Stimulated activated naive CD8-positive, alpha-beta T cell treated with anti-CD3 and anti-CD28 coated beads, Interleukin-15, Interleukin-2, amounts not matched to agents 100 ng/mL and 50 ng/mL, for 24 hours (primary cell): ENCODE data around the gene RGS19.

ENCODE experiments used
- H3K27ac Mint-ChIP-seq: one replicate; pipeline ENCODE4 v1.8.0; 2021; ENCODE audit warnings: mild to moderate bottlenecking, mixed read lengths
- H3K27me3 Mint-ChIP-seq: one replicate; pipeline ENCODE4 v1.8.0; 2021; ENCODE audit warnings: mixed read lengths
- H3K36me3 Mint-ChIP-seq: one replicate; pipeline ENCODE4 v1.8.0; 2021; ENCODE audit warnings: low read depth, mixed read lengths
- H3K4me1 Mint-ChIP-seq: one replicate; pipeline ENCODE4 v1.8.0; 2021; ENCODE audit warnings: low read depth, mixed read lengths
- H3K4me3 Mint-ChIP-seq: one replicate; pipeline ENCODE4 v1.8.0; 2021; ENCODE audit warnings: mild to moderate bottlenecking, mixed read lengths
- H3K9me3 Mint-ChIP-seq: one replicate; pipeline ENCODE4 v1.8.0; 2021; ENCODE audit warnings: mixed read lengths

Gene RGS19

GRCh38 chr20:64101731-64102621 is 22.7 kb upstream of the RGS19 start:
- peaks cover 20% of the 10 kb centered on the region for H3K27me3 Mint-ChIP-seq
- H3K9me3 Mint-ChIP-seq = peaks cover under 1% of the 10 kb centered on the region
- H3K36me3 Mint-ChIP-seq = peaks cover under 1% of the 10 kb centered on the region
- peaks cover 16% of the 10 kb centered on the region for H3K4me1 Mint-ChIP-seq
- no peak overlapping the region for H3K27ac Mint-ChIP-seq
- H3K4me3 Mint-ChIP-seq = peak overlapping the region; percentile 30

- Mint-ChIP-seq H3K4me1 (peaks cover 13% of the 10 kb centered on the region), H3K4me3 (peak overlapping the region; percentile 24), H3K36me3 (peaks cover 5% of the 10 kb centered on the region), H3K9me3 (peaks cover 5% of the 10 kb centered on the region), H3K27ac (no peak overlapping the region), H3K27me3 (peaks cover 20% of the 10 kb centered on the region)
Measured at GRCh38 chr20:64100946-64101688, 21.8 kb upstream of the RGS19 start.

- peaks cover 5% of the 10 kb centered on the region for H3K9me3 Mint-ChIP-seq
- no peak overlapping the region for H3K4me3 Mint-ChIP-seq
- H3K27ac Mint-ChIP-seq = no peak overlapping the region
- peaks cover 5% of the 10 kb centered on the region for H3K36me3 Mint-ChIP-seq
- peaks cover 20% of the 10 kb centered on the region for H3K27me3 Mint-ChIP-seq
- H3K4me1 Mint-ChIP-seq = peaks cover 12% of the 10 kb centered on the region
Measured at GRCh38 chr20:64100566-64100888, 21.2 kb upstream of the RGS19 start.

GRCh38 chr20:64099880-64100565 is 20.7 kb upstream of the RGS19 start:
- H3K27ac Mint-ChIP-seq = no peak overlapping the region

GRCh38 chr20:64099086-64099786 is 19.9 kb upstream of the RGS19 start:
- Mint-ChIP-seq H3K4me3 (no peak overlapping the region), H3K4me1 (peaks cover 12% of the 10 kb centered on the region), H3K9me3 (peaks cover 5% of the 10 kb centered on the region), H3K27me3 (peaks cover 20% of the 10 kb centered on the region), H3K27ac (no peak overlapping the region), H3K36me3 (peaks cover 5% of the 10 kb centered on the region)

More at GRCh38 chr20:64099880-64100565, 20.7 kb upstream of the RGS19 start:
- H3K4me1 Mint-ChIP-seq = peaks cover 12% of the 10 kb centered on the region
- peaks cover 20% of the 10 kb centered on the region for H3K27me3 Mint-ChIP-seq
- no peak overlapping the region for H3K4me3 Mint-ChIP-seq
- peaks cover 5% of the 10 kb centered on the region for H3K9me3 Mint-ChIP-seq
- peaks cover 5% of the 10 kb centered on the region for H3K36me3 Mint-ChIP-seq

- Mint-ChIP-seq H3K4me1 (peaks cover 12% of the 10 kb centered on the region), H3K36me3 (peaks cover 5% of the 10 kb centered on the region), H3K27ac (no peak overlapping the region), H3K27me3 (peaks cover 18% of the 10 kb centered on the region), H3K4me3 (no peak overlapping the region), H3K9me3 (peaks cover 5% of the 10 kb centered on the region)
Measured at GRCh38 chr20:64098471-64099013, 19.2 kb upstream of the RGS19 start.

- H3K36me3 Mint-ChIP-seq = peaks cover 5% of the 10 kb centered on the region
- no peak overlapping the region for H3K4me3 Mint-ChIP-seq
- H3K9me3 Mint-ChIP-seq = peaks cover 5% of the 10 kb centered on the region
- no peak overlapping the region for H3K27ac Mint-ChIP-seq
- peaks cover 12% of the 10 kb centered on the region for H3K4me1 Mint-ChIP-seq
- peaks cover 7% of the 10 kb centered on the region for H3K27me3 Mint-ChIP-seq
Measured at GRCh38 chr20:64096535-64096934, 17.2 kb upstream of the RGS19 start.

GRCh38 chr20:64095927-64096326 is 16.6 kb upstream of the RGS19 start:
- peaks cover 6% of the 10 kb centered on the region for H3K4me1 Mint-ChIP-seq
- peaks cover 5% of the 10 kb centered on the region for H3K9me3 Mint-ChIP-seq
- no peak overlapping the region for H3K4me3 Mint-ChIP-seq
- no peak overlapping the region for H3K27ac Mint-ChIP-seq
- peaks cover 1% of the 10 kb centered on the region for H3K27me3 Mint-ChIP-seq
- peaks cover 5% of the 10 kb centered on the region for H3K36me3 Mint-ChIP-seq

GRCh38 chr20:64095455-64095854 is 16.1 kb upstream of the RGS19 start:
- no peaks in the 10 kb centered on the region for H3K27me3 Mint-ChIP-seq
- no peak overlapping the region for H3K4me3 Mint-ChIP-seq
- peaks cover 4% of the 10 kb centered on the region for H3K4me1 Mint-ChIP-seq
- H3K9me3 Mint-ChIP-seq = peaks cover 5% of the 10 kb centered on the region
- H3K36me3 Mint-ChIP-seq = peaks cover 5% of the 10 kb centered on the region
- H3K27ac Mint-ChIP-seq = no peak overlapping the region

GRCh38 chr20:64093013-64093503 is 13.7 kb upstream of the RGS19 start:
- Mint-ChIP-seq H3K27me3 (no peaks in the 10 kb centered on the region), H3K4me3 (no peak overlapping the region), H3K36me3 (peaks cover 5% of the 10 kb centered on the region), H3K9me3 (peaks cover 5% of the 10 kb centered on the region), H3K27ac (no peak overlapping the region), H3K4me1 (no peaks in the 10 kb centered on the region)

- H3K36me3 Mint-ChIP-seq = peaks cover 5% of the 10 kb centered on the region
- no peak overlapping the region for H3K27ac Mint-ChIP-seq
- no peak overlapping the region for H3K4me3 Mint-ChIP-seq
- peaks cover 7% of the 10 kb centered on the region for H3K9me3 Mint-ChIP-seq
- H3K27me3 Mint-ChIP-seq = no peaks in the 10 kb centered on the region
- no peaks in the 10 kb centered on the region for H3K4me1 Mint-ChIP-seq
Measured at GRCh38 chr20:64092258-64093012, 13.1 kb upstream of the RGS19 start.

- Mint-ChIP-seq H3K27me3 (no peaks in the 10 kb centered on the region), H3K27ac (no peak overlapping the region), H3K4me3 (no peak overlapping the region)
Measured at GRCh38 chr20:64091770-64092169, 12.5 kb upstream of the RGS19 start.

GRCh38 chr20:64091340-64091739 is 12.0 kb upstream of the RGS19 start:
- Mint-ChIP-seq H3K4me3 (no peak overlapping the region), H3K4me1 (no peaks in the 10 kb centered on the region), H3K36me3 (no peaks in the 10 kb centered on the region), H3K27ac (no peak overlapping the region), H3K27me3 (no peaks in the 10 kb centered on the region), H3K9me3 (peaks cover 3% of the 10 kb centered on the region)

More at GRCh38 chr20:64091770-64092169, 12.5 kb upstream of the RGS19 start:
- Mint-ChIP-seq H3K4me1 (no peaks in the 10 kb centered on the region), H3K36me3 (peaks cover 2% of the 10 kb centered on the region), H3K9me3 (peaks cover 5% of the 10 kb centered on the region)
